OCI-LY1 (cell line): Measurements from ENCODE around the gene PLPP7.
"Not testable (repeated sequence)": the region's sequence is repeated elsewhere in the genome, so short reads cannot be mapped to it uniquely, and the experiment has no call there.

Experiments used
- H2AFZ ChIP-seq: fragments of 200-600 bp; sonication (generic), shearing (Covaris generic); 2 replicates; pipeline ENCODE4 v1.6.0; 2014; ENCODE audit warnings: antibody characterized with exemption, mild to moderate bottlenecking, low read length
- H3F3A ChIP-seq: fragments of 200-600 bp; sonication (generic), shearing (Covaris generic); 2 replicates; pipeline ENCODE4 v1.6.0; 2014; ENCODE audit warnings: mild to moderate bottlenecking, antibody characterized with exemption, low read length, moderate library complexity; ENCODE audit not compliant: insufficient read depth
- H3K27ac ChIP-seq: fragments of 200-600 bp; sonication (generic); 2 replicates; pipeline ENCODE4 v1.5.1; 2014; ENCODE audit warnings: low read length, mixed run types, mild to moderate bottlenecking, low read depth; ENCODE audit not compliant: poor library complexity, severe bottlenecking
- H3K27me3 ChIP-seq: fragments of 200-600 bp; sonication (generic); 2 replicates; pipeline ENCODE4 v1.6.0; 2014; ENCODE audit warnings: antibody characterized with exemption, mild to moderate bottlenecking, low read length, moderate library complexity; ENCODE audit not compliant: insufficient read depth
- H3K36me3 ChIP-seq: fragments of 200-600 bp; sonication (generic); 2 replicates; pipeline ENCODE4 v1.6.1; 2014; ENCODE audit warnings: mild to moderate bottlenecking, antibody characterized with exemption, low read length, moderate library complexity, mixed read lengths; ENCODE audit not compliant: insufficient read depth
- H3K4me1 ChIP-seq: fragments of 200-600 bp; sonication (generic); 2 replicates; pipeline ENCODE4 v1.5.1; 2014; ENCODE audit warnings: mild to moderate bottlenecking, low read length, moderate library complexity; ENCODE audit not compliant: insufficient read depth, severe bottlenecking
- H3K4me2 ChIP-seq: fragments of 200-600 bp; sonication (generic), shearing (Covaris generic); 2 replicates; pipeline ENCODE4 v1.6.1; 2014; ENCODE audit warnings: low read length
- H3K4me3 ChIP-seq: fragments of 200-600 bp; sonication (generic); 2 replicates; pipeline ENCODE4 v1.5.1; 2014; ENCODE audit warnings: low read length, low read depth, mild to moderate bottlenecking, mixed read lengths; ENCODE audit not compliant: poor library complexity, severe bottlenecking
- H3K79me2 ChIP-seq: fragments of 200-600 bp; shearing (Covaris generic); 2 replicates; pipeline ENCODE4 v1.6.1; 2016; ENCODE audit warnings: mixed run types, low read length, mixed read lengths; ENCODE audit not compliant: insufficient read depth
- H3K9ac ChIP-seq: fragments of 200-600 bp; sonication (generic), shearing (Covaris generic); 2 replicates; pipeline ENCODE4 v1.6.1; 2014; ENCODE audit warnings: mild to moderate bottlenecking, low read length, mixed read lengths
- H3K9me2 ChIP-seq: fragments of 200-600 bp; sonication (generic), shearing (Covaris generic); 2 replicates; pipeline ENCODE4 v1.6.1; 2014; ENCODE audit warnings: low read depth, mild to moderate bottlenecking, low read length, mixed read lengths
- H3K9me3 ChIP-seq: fragments of 200-600 bp; shearing (Covaris generic); 2 replicates; pipeline ENCODE4 v1.6.1; 2014; ENCODE audit warnings: low read length, mixed read lengths
- H4K20me1 ChIP-seq: fragments of 200-600 bp; sonication (generic), shearing (Covaris generic); 2 replicates; pipeline ENCODE4 v1.6.0; 2016; ENCODE audit warnings: mild to moderate bottlenecking, low read length; ENCODE audit not compliant: insufficient read depth
- EZH2 ChIP-seq: fragments of 200-600 bp; sonication (generic), shearing (Covaris generic); IDR thresholded peaks from 2 replicates; pipeline ENCODE4 v1.8.0; 2017; ENCODE audit warnings: borderline replicate concordance, mixed run types, mild to moderate bottlenecking, antibody characterized with exemption, low read length, moderate library complexity, mixed read lengths
- TF ChIP-seq, protein P1 (sequence below): fragments of 200-600 bp; sonication (generic), shearing (Covaris generic); IDR thresholded peaks from 2 replicates; pipeline ENCODE4 v1.5.1; 2017; ENCODE audit warnings: mild to moderate bottlenecking, antibody characterized with exemption, low read length, moderate library complexity, mixed read lengths

Gene PLPP7

DNA sequence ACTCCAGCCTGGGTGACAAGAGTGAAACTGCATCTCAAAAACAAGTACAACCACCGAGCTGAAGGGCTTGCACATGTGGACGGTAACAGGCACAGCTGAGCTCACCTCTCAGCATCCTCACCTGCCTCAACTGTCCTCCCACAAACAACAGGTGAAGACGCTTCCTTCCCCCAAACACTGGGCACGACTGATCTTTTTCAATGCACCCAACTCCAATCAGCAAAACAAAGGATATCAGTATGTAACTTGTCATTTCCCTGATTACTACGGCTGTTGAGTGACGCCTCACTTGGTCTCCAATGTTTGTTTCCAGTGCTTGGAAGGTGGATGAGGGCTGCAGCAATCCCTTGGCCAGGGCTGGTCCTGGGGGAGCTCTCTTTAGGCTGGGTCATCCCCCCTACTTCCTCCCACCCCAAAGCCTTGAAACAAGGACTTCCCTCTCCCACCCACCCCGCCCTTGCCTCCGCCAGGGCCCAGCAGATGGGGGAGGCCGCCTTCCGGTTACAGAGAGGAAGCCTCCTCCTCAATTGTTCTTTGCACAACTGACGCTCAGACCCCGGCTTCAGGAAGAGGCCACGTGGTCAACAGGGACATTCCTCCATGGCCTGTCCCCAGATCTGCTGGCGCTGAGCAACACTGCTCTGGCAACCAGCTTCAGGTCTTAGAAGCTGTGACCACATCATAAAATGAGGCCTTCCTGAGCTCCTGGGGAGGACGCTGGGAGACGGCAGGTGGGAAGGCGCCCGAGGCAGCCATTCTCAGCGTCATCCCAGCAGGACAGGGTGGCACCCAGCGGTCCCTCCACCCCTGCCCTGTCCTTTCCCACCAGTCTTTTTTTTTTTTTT is 19.1 kb upstream of the PLPP7 start:
- 0 out of 2 replicates have a peak, but pooled peaks cover 5% of the 10 kb centered on the region for H3K79me2 ChIP-seq
- H3K36me3 ChIP-seq: no peaks in the 10 kb centered on the region; the same call in 1 of the 2 replicates
- H3K27me3 ChIP-seq: no peaks in the 10 kb centered on the region
- H3K9ac ChIP-seq: peak overlapping the region; percentile 41; the same call in 1 of the 2 replicates
- peak overlapping the region; percentile 50; the same call in 1 of the 2 replicates for H3K4me2 ChIP-seq
- no peaks in the 10 kb centered on the region for H3K9me2 ChIP-seq
- H4K20me1 ChIP-seq: no peaks in the 10 kb centered on the region
- peaks cover 77% of the 10 kb centered on the region for H3K4me1 ChIP-seq
- peak overlapping the region; percentile 91 for H3K27ac ChIP-seq
- no peaks in the 10 kb centered on the region for H3F3A ChIP-seq
- H2AFZ ChIP-seq: no peak overlapping the region
- H3K4me3 ChIP-seq: peak overlapping the region; percentile 22
- TF ChIP-seq EZH2: no peak
- TF ChIP-seq, protein P1, sequence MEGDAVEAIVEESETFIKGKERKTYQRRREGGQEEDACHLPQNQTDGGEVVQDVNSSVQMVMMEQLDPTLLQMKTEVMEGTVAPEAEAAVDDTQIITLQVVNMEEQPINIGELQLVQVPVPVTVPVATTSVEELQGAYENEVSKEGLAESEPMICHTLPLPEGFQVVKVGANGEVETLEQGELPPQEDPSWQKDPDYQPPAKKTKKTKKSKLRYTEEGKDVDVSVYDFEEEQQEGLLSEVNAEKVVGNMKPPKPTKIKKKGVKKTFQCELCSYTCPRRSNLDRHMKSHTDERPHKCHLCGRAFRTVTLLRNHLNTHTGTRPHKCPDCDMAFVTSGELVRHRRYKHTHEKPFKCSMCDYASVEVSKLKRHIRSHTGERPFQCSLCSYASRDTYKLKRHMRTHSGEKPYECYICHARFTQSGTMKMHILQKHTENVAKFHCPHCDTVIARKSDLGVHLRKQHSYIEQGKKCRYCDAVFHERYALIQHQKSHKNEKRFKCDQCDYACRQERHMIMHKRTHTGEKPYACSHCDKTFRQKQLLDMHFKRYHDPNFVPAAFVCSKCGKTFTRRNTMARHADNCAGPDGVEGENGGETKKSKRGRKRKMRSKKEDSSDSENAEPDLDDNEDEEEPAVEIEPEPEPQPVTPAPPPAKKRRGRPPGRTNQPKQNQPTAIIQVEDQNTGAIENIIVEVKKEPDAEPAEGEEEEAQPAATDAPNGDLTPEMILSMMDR: no peak
- no peaks in the 10 kb centered on the region for H3K9me3 ChIP-seq

DNA sequence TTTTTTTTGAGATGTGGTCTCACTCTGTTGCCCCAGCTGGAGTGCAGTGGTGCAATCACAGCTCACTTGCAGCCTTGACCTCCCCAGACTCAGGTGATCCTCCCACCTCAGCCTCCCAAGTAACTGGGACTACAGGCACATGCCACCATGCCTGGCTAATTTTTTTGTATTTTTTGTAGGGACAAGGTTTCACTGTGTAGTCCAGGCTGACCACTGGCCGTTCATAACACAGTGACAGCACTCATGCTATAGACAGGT is 18.6 kb upstream of the PLPP7 start:
- not testable (repeated sequence) for H3K9ac ChIP-seq, H3K4me3 ChIP-seq, H3K27me3 ChIP-seq, H3K9me2 ChIP-seq, H3K79me2 ChIP-seq, H3K36me3 ChIP-seq, H3K9me3 ChIP-seq, H4K20me1 ChIP-seq, H3F3A ChIP-seq, H2AFZ ChIP-seq
- H3K4me2 ChIP-seq: peak overlapping the region; percentile 22; the same call in 1 of the 2 replicates
- H3K4me1 ChIP-seq: peaks cover 83% of the 10 kb centered on the region
- peak overlapping the region; percentile 91 for H3K27ac ChIP-seq

DNA sequence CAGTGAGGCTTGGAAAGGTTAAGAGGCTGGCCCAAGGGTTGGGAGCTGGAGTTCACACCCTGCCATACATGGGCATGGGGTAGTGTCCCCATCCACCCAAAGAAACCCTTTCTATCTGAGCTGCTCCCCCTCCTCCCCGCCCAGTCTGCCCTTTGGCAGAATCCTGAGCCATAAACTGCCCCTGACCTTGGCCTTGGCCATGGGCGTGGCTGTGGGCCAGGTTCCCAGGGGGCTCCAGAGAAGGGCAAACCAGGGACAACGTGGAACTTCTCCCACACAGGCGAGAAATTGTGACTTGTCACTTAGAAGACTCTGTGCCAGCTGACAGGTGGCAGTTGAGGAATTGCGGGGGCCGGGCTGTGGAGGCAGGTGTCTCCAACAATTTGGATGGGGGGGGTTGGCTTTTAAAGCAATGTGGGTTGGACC is 18.0 kb upstream of the PLPP7 start:
- H2AFZ ChIP-seq: no peak overlapping the region
- no peaks in the 10 kb centered on the region for H3F3A ChIP-seq
- H3K79me2 ChIP-seq: 0 out of 2 replicates have a peak, but pooled peaks cover 5% of the 10 kb centered on the region
- no peaks in the 10 kb centered on the region for H3K9me3 ChIP-seq
- TF ChIP-seq EZH2: no peak
- TF ChIP-seq, protein P1: no peak
- no peaks in the 10 kb centered on the region; the same call in 1 of the 2 replicates for H3K36me3 ChIP-seq
- H3K27me3 ChIP-seq: no peaks in the 10 kb centered on the region
- no peaks in the 10 kb centered on the region for H3K9me2 ChIP-seq
- H3K4me1 ChIP-seq: peaks cover 84% of the 10 kb centered on the region
- H4K20me1 ChIP-seq: no peaks in the 10 kb centered on the region
- H3K9ac ChIP-seq: no peak overlapping the region
- peak overlapping the region; percentile 91 for H3K27ac ChIP-seq
- H3K4me2 ChIP-seq: no peak overlapping the region
- no peak overlapping the region for H3K4me3 ChIP-seq

DNA sequence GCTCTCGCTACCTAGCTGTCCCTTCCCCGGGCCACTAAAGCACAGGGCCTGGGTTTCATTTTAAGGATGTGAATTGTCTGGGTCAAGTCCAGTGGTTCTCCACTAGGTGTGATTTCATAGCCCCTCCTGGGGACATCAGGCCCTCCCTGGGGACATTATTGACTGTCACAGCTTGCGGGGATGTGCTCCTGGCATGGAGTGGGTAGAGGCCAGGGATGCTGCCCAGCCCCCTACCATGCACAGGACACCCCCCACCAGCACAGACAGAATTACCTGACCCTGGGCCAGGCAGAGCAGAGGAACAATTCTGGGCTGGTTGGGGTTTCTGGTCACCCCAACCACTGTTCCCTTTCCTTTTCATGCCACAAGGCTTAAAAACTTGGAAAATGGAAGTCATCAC is 17.3 kb upstream of the PLPP7 start:
- Histone ChIP-seq H4K20me1 (no peaks in the 10 kb centered on the region), H3K27me3 (no peaks in the 10 kb centered on the region), H3K4me1 (peaks cover 81% of the 10 kb centered on the region), H3F3A (no peaks in the 10 kb centered on the region), H3K9me3 (no peaks in the 10 kb centered on the region), H3K36me3 (no peaks in the 10 kb centered on the region; the same call in 1 of the 2 replicates), H3K9ac (no peak overlapping the region), H3K4me3 (no peak overlapping the region), H3K9me2 (no peaks in the 10 kb centered on the region), H3K79me2 (0 out of 2 replicates have a peak, but pooled peaks cover 5% of the 10 kb centered on the region), H3K27ac (peak overlapping the region; percentile 41), H2AFZ (no peak overlapping the region), H3K4me2 (peak overlapping the region; percentile 15; the same call in 1 of the 2 replicates)
- TF ChIP-seq, protein P1: no peak
- TF ChIP-seq EZH2: no peak
